Measurements from ENCODE around the gene EPHA2.
A peak's percentile ranks its signal among the peaks of the same experiment; 100 is the strongest.
"Not testable (repeated sequence)": the region's sequence is repeated elsewhere in the genome, so short reads cannot be mapped to it uniquely, and the experiment has no call there.

The EPHA2 gene

DNA sequence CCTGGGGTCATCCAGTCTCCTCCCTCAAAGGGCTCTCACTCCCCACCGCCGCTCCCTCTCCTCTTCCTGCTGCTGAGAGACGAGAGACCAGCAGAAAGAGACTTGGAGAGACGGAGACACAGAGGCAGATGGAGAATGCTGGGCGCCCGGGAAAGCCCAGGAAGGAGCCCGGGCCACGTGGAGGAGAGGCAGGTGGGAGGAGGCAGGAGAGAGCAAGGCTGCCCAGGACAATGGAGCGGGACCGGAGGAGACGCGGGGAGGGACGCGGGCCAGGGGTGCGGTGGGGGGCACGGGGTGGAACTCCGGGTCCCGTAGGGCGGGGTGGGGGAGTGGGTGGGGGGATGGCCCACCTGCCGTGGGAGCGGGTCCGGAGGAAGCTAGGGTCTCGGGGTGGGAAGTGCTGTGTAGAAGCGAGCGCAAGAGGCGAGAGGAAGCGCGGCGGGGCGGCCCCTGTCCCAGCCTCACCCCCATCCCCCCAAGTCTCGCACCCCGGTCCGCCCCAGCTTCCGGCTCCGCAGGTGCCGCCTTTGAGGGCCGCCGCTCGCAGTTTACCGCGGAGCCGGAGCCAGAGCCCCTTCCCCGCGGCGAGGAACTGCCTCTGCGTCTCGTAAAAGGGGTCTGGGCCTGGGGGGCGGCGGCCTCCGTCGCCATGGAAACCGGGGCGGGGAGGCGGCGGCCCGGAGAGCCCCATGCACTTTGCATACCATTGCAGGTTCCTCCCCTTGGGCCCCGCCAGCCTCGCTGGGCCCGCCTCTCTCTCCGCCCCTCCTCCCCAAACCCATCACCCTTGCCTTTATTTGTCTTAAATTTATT is 11.7 kb upstream of the EPHA2 start:
- no peak for DNase-seq (ENCODE audit: low read depth, low spot score)
- no CpG with 5 or more reads among the region's 60 CpGs for WGBS (ENCODE audit: insufficient coverage, insufficient read length)
- H3K27me3 ChIP-seq (ENCODE audit: control insufficient read depth, insufficient read depth, low read length), result no peaks in the 10 kb centered on the region
- no peaks in the 10 kb centered on the region for H3K9me3 ChIP-seq (ENCODE audit: control insufficient read depth, insufficient read depth, low read length)
- H3K4me3 ChIP-seq (ENCODE audit: low read length), result peak overlapping the region; percentile 53; the same call in 1 of the 2 replicates
- H3K36me3 ChIP-seq (ENCODE audit: control insufficient read depth, insufficient read depth, low read length), result no peaks in the 10 kb centered on the region
- H3K27ac ChIP-seq (ENCODE audit: low read length), result no peak overlapping the region
- H3K4me1 ChIP-seq (ENCODE audit: control insufficient read depth, insufficient read depth, low read length), result peaks cover 9% of the 10 kb centered on the region

DNA sequence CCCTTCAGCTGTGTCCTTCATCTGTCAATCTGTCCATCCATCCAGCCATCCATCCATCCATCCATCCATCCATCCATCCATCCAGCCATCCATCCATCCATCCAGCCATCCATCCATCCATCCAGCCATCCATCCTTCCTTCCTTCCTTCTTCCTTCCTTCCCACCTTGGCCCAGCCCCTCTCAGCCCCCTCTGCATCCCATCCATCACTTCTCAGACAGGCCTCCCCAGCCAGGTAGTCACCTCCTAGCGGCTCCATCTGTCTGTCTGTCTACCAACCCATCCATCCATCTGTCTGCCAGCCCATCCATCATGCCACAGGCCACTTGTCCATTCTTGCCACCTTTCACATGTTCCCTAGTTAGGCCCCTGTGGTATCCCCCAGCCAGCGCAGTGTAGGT is 10.2 kb upstream of the EPHA2 start:
- no peak overlapping the region for H3K27ac ChIP-seq (ENCODE audit: low read length)
- H3K4me1 ChIP-seq (ENCODE audit: control insufficient read depth, insufficient read depth, low read length), result peaks cover 9% of the 10 kb centered on the region
- no peak for DNase-seq (ENCODE audit: low read depth, low spot score)
- no peak overlapping the region for H3K4me3 ChIP-seq (ENCODE audit: low read length)
- no CpG with 5 or more reads among the region's 2 CpGs for WGBS (ENCODE audit: insufficient coverage, insufficient read length)
- H3K9me3 ChIP-seq (ENCODE audit: control insufficient read depth, insufficient read depth, low read length), result no peaks in the 10 kb centered on the region
- H3K36me3 ChIP-seq (ENCODE audit: control insufficient read depth, insufficient read depth, low read length), result no peaks in the 10 kb centered on the region
- H3K27me3 ChIP-seq (ENCODE audit: control insufficient read depth, insufficient read depth, low read length), result no peaks in the 10 kb centered on the region

DNA sequence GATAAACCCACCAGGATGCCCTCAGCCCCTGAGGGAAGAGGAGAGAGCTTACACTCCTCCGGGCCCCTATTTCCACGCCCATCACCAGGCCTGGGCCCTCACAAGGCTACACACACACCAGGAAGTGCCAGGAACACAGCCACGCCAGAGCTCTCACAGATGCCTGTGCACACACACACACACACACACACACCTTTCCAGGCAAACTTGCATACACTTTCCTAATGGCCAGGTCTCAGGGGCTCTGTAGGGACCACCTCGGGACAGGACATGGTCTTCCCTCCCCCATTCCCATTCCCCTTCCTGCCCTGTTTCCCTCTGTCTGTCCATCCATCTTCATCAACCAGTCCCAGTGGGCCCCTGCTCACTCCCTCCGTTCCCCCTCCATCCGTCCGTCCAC is 9.7 kb upstream of the EPHA2 start:
- Histone ChIP-seq H3K27me3 (ENCODE audit: control insufficient read depth, insufficient read depth, low read length) (no peaks in the 10 kb centered on the region), H3K4me3 (ENCODE audit: low read length) (no peak overlapping the region), H3K9me3 (ENCODE audit: control insufficient read depth, insufficient read depth, low read length) (no peaks in the 10 kb centered on the region), H3K27ac (ENCODE audit: low read length) (no peak overlapping the region), H3K36me3 (ENCODE audit: control insufficient read depth, insufficient read depth, low read length) (no peaks in the 10 kb centered on the region), H3K4me1 (ENCODE audit: control insufficient read depth, insufficient read depth, low read length) (peaks cover 9% of the 10 kb centered on the region)
- no CpG with 5 or more reads among the region's 7 CpGs for WGBS (ENCODE audit: insufficient coverage, insufficient read length)
- no peak for DNase-seq (ENCODE audit: low read depth, low spot score)

DNA sequence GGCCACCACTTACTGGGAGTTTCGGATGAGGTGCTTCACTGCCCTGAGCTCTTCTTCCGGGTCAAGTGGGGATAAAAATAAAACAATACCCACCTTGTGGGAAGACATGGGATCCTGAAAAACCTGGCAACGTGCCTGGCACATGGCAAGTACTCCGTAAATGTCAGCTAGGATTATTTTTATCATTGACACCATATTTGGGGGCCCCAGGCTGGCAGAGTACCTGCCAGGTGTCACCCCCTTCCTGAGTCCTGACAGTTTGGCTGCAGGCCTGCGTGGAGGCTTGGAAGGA is 9.2 kb upstream of the EPHA2 start:
- no CpG with 5 or more reads among the region's 5 CpGs for WGBS (ENCODE audit: insufficient coverage, insufficient read length)
- no peak for DNase-seq (ENCODE audit: low read depth, low spot score)
- Histone ChIP-seq H3K27ac (ENCODE audit: low read length) (no peak overlapping the region), H3K36me3 (ENCODE audit: control insufficient read depth, insufficient read depth, low read length) (no peaks in the 10 kb centered on the region), H3K9me3 (ENCODE audit: control insufficient read depth, insufficient read depth, low read length) (no peaks in the 10 kb centered on the region), H3K4me1 (ENCODE audit: control insufficient read depth, insufficient read depth, low read length) (peaks cover 9% of the 10 kb centered on the region), H3K4me3 (ENCODE audit: low read length) (no peak overlapping the region), H3K27me3 (ENCODE audit: control insufficient read depth, insufficient read depth, low read length) (no peaks in the 10 kb centered on the region)

DNA sequence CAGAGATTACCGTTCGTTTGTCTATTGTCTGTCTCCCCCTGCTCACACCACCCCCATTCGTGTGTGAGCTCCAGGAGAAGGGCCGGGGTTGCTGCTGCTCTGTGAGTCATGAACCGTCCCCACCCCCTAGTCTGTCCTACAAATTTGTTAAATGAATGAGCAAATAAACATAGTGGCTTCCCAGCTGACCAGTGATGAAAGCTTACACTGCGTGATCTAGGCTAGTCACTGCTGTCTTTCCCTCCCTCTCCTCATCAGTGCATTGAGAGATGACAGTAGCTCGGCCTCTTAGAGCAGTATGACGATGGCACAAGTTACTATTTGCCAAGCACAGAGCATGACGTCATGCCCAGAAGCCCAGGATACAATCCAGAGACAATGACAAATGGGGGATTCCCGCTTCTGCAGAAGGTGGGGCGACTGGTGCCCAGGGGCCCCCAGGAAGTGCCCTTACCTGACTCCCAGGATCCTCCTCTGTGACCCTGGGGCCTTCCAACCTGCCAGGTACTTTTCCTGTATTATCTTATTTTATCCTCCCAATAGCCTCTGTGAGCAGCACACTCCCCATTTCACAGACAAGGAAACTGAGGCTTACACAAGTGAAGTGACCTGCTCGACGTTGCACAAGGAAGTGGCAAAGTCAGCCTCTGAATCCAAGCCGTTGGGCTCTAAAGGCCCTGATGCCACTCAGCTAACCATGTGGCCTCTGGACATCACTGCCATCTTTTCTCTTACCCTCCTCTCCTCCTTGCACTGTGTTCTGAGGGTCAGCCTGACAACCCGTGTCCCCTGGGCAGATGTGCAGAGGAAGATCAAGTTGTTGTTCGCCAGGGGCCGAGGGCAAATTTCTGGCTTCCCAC is 8.6 kb upstream of the EPHA2 start:
- no peaks in the 10 kb centered on the region for H3K9me3 ChIP-seq (ENCODE audit: control insufficient read depth, insufficient read depth, low read length)
- DNase-seq (ENCODE audit: low read depth, low spot score), result no peak
- peaks cover 9% of the 10 kb centered on the region for H3K4me1 ChIP-seq (ENCODE audit: control insufficient read depth, insufficient read depth, low read length)
- no peaks in the 10 kb centered on the region for H3K27me3 ChIP-seq (ENCODE audit: control insufficient read depth, insufficient read depth, low read length)
- no peak overlapping the region for H3K27ac ChIP-seq (ENCODE audit: low read length)
- H3K36me3 ChIP-seq (ENCODE audit: control insufficient read depth, insufficient read depth, low read length), result no peaks in the 10 kb centered on the region
- WGBS (ENCODE audit: insufficient coverage, insufficient read length), result no CpG with 5 or more reads among the region's 17 CpGs
- H3K4me3 ChIP-seq (ENCODE audit: low read length), result no peak overlapping the region

DNA sequence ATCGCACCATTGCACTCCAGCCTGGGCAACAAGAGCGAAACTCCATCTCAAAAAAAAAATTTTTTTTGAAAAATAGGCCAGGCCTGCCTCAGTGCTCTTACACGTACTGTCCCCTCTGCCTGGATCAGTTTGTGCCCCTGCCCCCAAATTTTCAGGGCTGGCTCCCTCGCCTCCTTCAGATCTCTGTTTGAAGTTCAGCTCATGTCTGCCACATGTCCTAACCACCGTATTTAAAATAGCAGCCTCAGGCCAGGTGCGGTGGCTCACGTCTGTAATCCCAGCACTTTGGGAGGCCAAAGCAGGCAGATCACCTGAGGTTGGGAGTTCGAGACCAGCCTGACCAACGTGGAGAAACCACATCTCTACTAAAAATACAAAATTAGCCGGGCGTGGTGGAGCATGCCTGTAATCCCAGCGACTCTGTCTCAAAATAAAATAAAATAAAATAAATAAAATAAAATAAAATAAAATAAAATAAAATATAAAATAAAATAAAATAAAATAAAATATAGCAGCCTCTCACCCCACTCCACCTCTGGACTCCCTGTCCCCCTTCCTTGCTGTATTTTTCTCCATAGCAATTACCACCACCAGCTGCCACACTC is 7.8 kb upstream of the EPHA2 start:
- not testable (repeated sequence) for H3K4me1 ChIP-seq (ENCODE audit: control insufficient read depth, insufficient read depth, low read length)

DNA sequence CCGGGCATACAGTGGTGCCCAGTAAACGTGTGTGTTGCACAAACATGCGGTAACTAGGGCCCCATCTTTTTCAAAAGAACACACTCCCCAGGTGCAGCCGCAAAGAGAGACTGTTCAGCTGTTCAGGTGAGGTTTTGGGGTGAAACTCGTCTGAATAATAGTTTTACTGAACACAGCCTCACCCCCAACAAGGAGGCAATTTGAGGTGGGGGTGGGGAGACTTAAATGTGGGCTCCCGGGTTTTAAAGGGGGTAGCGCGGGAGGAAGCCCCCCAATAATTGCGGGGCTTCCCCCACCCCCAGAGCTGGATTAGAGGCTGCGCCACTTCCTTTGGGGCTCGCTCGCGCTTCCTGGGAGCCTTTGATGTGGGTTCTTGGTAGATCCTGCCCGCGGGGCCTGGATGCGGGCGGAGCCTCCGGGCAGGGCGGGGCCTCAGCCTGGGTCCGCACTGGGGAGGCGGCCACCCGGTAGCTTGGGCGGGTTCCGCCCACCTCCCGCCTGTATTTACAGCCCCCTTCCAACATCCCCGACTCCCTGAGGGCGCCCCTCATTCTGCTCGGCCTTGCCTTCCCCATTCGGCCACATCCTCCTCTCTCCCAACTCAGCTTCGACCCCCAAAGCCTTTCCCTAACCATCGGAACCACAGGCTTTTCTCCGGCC is 6.4 kb upstream of the EPHA2 start:
- Histone ChIP-seq H3K4me1 (ENCODE audit: control insufficient read depth, insufficient read depth, low read length) (peaks cover 5% of the 10 kb centered on the region), H3K27ac (ENCODE audit: low read length) (no peak overlapping the region), H3K36me3 (ENCODE audit: control insufficient read depth, insufficient read depth, low read length) (no peaks in the 10 kb centered on the region), H3K4me3 (ENCODE audit: low read length) (no peak overlapping the region; the same call in 1 of the 2 replicates), H3K9me3 (ENCODE audit: control insufficient read depth, insufficient read depth, low read length) (no peaks in the 10 kb centered on the region), H3K27me3 (ENCODE audit: control insufficient read depth, insufficient read depth, low read length) (no peaks in the 10 kb centered on the region)
- DNase-seq (ENCODE audit: low read depth, low spot score), result no peak
- WGBS (ENCODE audit: insufficient coverage, insufficient read length), result no CpG with 5 or more reads among the region's 32 CpGs

More for the DNA sequence above, 7.8 kb upstream of the EPHA2 start:
- DNase-seq (ENCODE audit: low read depth, low spot score); H3K36me3 ChIP-seq (ENCODE audit: control insufficient read depth, insufficient read depth, low read length); H3K4me3 ChIP-seq (ENCODE audit: low read length); H3K9me3 ChIP-seq (ENCODE audit: control insufficient read depth, insufficient read depth, low read length); H3K27ac ChIP-seq (ENCODE audit: low read length); H3K27me3 ChIP-seq (ENCODE audit: control insufficient read depth, insufficient read depth, low read length): not testable (repeated sequence)
- WGBS (ENCODE audit: insufficient coverage, insufficient read length), result no CpG with 5 or more reads among the region's 12 CpGs

DNA sequence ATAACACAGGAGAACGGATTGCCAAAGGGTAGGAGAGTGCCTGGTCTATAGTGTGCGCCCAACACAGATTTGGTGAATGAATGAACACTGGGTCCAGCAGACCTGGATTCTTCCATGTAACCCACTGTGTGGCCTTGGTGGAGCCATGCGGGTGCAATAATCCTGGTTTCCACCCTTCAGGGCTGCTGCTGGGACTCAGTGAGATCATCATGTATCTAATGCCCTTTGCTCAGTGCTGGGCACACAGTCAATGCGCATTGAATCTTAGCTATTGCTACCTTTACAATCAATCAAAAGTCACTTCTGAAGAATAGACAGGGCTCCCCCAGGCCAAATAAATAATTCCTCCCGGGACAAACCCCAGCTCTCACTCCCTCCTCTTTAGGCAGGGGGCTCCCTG is 5.8 kb upstream of the EPHA2 start:
- Histone ChIP-seq H3K4me1 (ENCODE audit: control insufficient read depth, insufficient read depth, low read length) (peaks cover 5% of the 10 kb centered on the region), H3K36me3 (ENCODE audit: control insufficient read depth, insufficient read depth, low read length) (no peaks in the 10 kb centered on the region), H3K27ac (ENCODE audit: low read length) (no peak overlapping the region), H3K27me3 (ENCODE audit: control insufficient read depth, insufficient read depth, low read length) (no peaks in the 10 kb centered on the region), H3K4me3 (ENCODE audit: low read length) (no peak overlapping the region), H3K9me3 (ENCODE audit: control insufficient read depth, insufficient read depth, low read length) (no peaks in the 10 kb centered on the region)
- DNase-seq (ENCODE audit: low read depth, low spot score), result no peak
- no CpG with 5 or more reads among the region's 5 CpGs for WGBS (ENCODE audit: insufficient coverage, insufficient read length)

DNA sequence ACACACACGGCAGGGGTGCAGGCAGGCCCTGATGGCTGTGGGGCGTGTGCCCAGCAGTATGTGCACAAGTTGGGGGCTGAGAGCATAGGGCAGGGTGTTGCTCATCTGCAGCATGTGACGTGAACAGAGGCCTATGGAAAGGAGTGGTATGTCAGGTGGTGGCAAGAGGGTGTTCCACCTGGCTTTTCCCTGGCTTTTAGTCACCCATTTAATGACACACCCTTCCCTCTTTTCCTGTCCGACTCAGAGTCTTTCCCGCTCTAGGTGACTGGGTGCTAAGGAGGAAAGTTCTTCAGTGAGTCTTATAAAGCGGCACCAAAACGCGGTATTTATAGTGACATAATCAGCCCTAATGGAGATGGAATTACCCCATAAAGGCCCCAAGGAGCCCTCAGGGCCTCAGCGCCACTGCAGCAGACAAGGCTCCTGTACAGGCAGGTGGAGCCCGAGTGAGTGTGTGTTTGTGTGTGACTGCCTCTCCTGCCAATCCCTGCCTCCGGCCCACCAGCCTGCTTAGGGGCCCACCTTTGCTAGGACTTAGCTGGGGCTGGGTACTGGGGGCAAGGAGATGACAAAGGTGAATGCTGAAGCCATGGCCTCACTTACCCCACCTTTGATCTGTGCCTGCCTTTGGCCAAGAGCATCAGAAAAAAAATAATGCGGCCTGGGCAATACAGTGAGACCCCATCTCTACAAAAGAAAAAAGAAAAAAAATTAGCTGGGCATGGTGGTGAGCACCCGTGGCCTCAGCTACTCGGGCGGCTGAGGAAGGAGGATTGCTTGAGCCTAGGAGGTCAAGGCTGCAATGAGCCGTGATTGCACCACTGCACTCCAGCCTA is 3.3 kb upstream of the EPHA2 start:
- Histone ChIP-seq H3K9me3 (ENCODE audit: control insufficient read depth, insufficient read depth, low read length) (no peaks in the 10 kb centered on the region), H3K4me1 (ENCODE audit: control insufficient read depth, insufficient read depth, low read length) (peaks cover 4% of the 10 kb centered on the region), H3K27me3 (ENCODE audit: control insufficient read depth, insufficient read depth, low read length) (no peaks in the 10 kb centered on the region), H3K36me3 (ENCODE audit: control insufficient read depth, insufficient read depth, low read length) (no peaks in the 10 kb centered on the region), H3K4me3 (ENCODE audit: low read length) (no peak overlapping the region), H3K27ac (ENCODE audit: low read length) (no peak overlapping the region)
- no CpG with 5 or more reads among the region's 16 CpGs for WGBS (ENCODE audit: insufficient coverage, insufficient read length)
- no peak for DNase-seq (ENCODE audit: low read depth, low spot score)
